Measurements from ENCODE around the gene B4GAT1.

Gene B4GAT1

DNA sequence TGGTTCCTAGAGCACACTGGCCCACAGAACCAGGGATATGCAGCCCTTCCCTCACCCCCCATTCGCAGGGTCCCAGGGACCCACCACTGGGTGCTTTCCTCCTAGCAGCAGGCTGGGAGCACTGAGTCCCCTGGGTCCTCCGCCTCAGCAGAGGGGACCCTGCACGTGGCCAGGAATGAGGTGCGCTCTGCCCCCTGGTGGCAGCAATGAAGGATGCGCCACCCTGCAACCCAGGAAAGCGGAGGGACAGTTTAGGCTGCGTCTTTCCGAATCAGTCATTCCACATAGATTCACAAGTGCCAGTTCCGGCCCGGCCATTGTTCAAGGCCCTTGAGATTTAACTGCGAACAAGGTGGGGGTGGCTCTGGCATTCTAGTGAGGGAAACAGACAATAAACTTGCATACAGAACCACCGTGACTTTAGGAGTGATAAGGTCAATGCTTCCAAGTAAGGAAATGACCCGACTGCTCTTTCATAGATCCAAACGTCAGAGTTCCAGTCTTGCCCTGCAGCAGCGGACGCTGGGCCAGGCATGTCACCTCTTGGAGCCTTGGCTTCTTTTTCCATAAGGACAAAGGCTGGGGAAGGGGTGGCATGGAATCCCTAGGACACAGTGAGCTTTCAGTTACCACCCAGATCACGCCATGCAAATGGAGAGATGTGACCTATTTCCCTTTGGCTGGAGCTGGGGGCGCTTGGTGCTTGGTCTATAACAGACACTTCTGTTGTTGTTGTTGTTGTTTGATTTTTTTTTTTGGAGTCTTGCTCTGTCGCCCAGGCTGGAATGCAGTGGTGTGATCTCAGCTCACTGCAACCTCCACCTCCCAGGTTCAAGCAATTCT lies 18.9 kb downstream of the B4GAT1 start:
- peaks cover 28% of the 10 kb centered on the region for H3K36me3 ChIP-seq (ENCODE audit: insufficient read depth, insufficient read length, low read length)
- H3K4me3 ChIP-seq (ENCODE audit: insufficient read length, low read depth) = no peak overlapping the region
- DNase-seq (ENCODE audit: low read depth, low spot score) = no peak
- TF ChIP-seq ZNF274 (IDR thresholded peaks at IDR 0.05; ENCODE audit: low read depth, low read length) = no peak
- no peak for TF ChIP-seq SUZ12 (IDR thresholded peaks at IDR 0.05; ENCODE audit: extremely low read depth, insufficient read depth, insufficient read length)
- TF ChIP-seq YY1 (IDR thresholded peaks at IDR 0.05; ENCODE audit: insufficient read depth, insufficient read length) = no peak
- peaks cover 37% of the 10 kb centered on the region for H3K4me1 ChIP-seq (ENCODE audit: insufficient read depth, insufficient read length)
- H3K9me3 ChIP-seq (ENCODE audit: insufficient read depth, low read length) = no peaks in the 10 kb centered on the region
- no peaks in the 10 kb centered on the region for H3K27me3 ChIP-seq (ENCODE audit: insufficient read depth, insufficient read length)
- peak overlapping the region; percentile 53 for H3K9ac ChIP-seq (ENCODE audit: insufficient read length, low read depth)

DNA sequence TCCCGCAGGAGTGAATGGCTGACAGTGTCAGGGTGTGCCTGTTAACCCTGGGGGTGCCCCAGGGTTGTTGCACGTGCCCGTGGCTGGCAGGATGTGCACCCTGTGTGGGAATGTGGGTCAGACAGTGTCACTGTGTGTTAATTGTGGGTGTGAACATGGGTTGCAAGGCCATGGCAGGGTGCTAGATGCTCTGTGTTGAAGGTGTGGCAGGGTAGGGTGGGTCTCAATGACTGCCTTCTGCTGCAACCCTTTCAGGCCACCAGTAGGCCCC lies 19.5 kb downstream of the B4GAT1 start:
- H3K4me1 ChIP-seq (ENCODE audit: insufficient read depth, insufficient read length) = peaks cover 37% of the 10 kb centered on the region
- DNase-seq (ENCODE audit: low read depth, low spot score) = no peak
- peaks cover 22% of the 10 kb centered on the region for H3K36me3 ChIP-seq (ENCODE audit: insufficient read depth, insufficient read length, low read length)
- H3K9me3 ChIP-seq (ENCODE audit: insufficient read depth, low read length) = no peaks in the 10 kb centered on the region
- H3K4me3 ChIP-seq (ENCODE audit: insufficient read length, low read depth) = no peak overlapping the region
- TF ChIP-seq ZNF274 (IDR thresholded peaks at IDR 0.05; ENCODE audit: low read depth, low read length) = no peak
- TF ChIP-seq SUZ12 (IDR thresholded peaks at IDR 0.05; ENCODE audit: extremely low read depth, insufficient read depth, insufficient read length) = no peak
- no peak for TF ChIP-seq YY1 (IDR thresholded peaks at IDR 0.05; ENCODE audit: insufficient read depth, insufficient read length)
- H3K9ac ChIP-seq (ENCODE audit: insufficient read length, low read depth) = peak overlapping the region; percentile 53
- no peaks in the 10 kb centered on the region for H3K27me3 ChIP-seq (ENCODE audit: insufficient read depth, insufficient read length)

DNA sequence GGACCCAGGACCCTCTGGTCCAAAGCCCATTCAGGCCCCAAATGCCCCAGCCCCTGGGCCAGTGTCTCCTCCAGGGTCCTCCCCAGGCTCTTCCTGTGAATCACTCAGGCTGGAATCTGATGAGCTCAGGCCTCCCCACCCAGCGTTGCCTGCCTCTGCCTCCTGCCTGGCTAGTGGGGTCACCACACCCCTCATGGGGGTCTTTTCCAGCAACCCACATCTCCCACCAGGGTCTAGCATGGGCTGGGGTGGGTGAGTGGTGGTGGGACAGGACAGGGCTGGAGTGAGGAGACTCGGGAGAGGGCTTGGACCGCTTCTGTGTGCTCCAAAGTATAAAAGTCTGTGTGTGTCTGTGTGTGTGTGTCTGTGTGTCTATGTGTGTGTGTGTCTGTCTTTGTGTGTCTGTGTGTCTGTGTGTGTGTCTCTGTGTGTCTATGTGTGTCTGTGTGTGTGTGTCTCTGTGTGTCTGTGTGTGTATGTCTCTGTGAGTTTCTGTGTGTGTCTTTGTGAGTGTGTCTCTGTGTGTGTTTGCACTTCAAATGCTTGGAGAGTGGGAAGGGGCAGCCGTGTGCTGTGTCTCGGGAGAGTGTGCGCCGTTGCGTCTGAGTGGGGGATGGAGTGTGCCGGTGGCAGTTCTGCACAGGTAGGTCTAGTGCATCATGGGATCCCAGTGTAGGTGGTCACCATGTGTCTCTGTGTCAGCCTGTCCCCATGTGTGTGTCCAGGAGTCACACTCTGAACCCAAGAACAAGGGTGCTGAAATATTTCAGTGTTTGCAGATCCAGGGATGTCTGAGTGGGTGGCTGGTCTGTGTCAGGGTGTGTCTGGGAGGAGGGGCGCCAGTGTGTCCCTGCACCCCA lies 20.0 kb downstream of the B4GAT1 start:
- H3K4me1 ChIP-seq (ENCODE audit: insufficient read depth, insufficient read length) = peaks cover 37% of the 10 kb centered on the region
- H3K9me3 ChIP-seq (ENCODE audit: insufficient read depth, low read length) = no peaks in the 10 kb centered on the region
- H3K27me3 ChIP-seq (ENCODE audit: insufficient read depth, insufficient read length) = no peaks in the 10 kb centered on the region
- no peak for DNase-seq (ENCODE audit: low read depth, low spot score)
- peak overlapping the region; percentile 53 for H3K9ac ChIP-seq (ENCODE audit: insufficient read length, low read depth)
- H3K4me3 ChIP-seq (ENCODE audit: insufficient read length, low read depth) = no peak overlapping the region
- TF ChIP-seq SUZ12 (IDR thresholded peaks at IDR 0.05; ENCODE audit: extremely low read depth, insufficient read depth, insufficient read length) = no peak
- TF ChIP-seq YY1 (IDR thresholded peaks at IDR 0.05; ENCODE audit: insufficient read depth, insufficient read length) = no peak
- peaks cover 17% of the 10 kb centered on the region for H3K36me3 ChIP-seq (ENCODE audit: insufficient read depth, insufficient read length, low read length)

DNA sequence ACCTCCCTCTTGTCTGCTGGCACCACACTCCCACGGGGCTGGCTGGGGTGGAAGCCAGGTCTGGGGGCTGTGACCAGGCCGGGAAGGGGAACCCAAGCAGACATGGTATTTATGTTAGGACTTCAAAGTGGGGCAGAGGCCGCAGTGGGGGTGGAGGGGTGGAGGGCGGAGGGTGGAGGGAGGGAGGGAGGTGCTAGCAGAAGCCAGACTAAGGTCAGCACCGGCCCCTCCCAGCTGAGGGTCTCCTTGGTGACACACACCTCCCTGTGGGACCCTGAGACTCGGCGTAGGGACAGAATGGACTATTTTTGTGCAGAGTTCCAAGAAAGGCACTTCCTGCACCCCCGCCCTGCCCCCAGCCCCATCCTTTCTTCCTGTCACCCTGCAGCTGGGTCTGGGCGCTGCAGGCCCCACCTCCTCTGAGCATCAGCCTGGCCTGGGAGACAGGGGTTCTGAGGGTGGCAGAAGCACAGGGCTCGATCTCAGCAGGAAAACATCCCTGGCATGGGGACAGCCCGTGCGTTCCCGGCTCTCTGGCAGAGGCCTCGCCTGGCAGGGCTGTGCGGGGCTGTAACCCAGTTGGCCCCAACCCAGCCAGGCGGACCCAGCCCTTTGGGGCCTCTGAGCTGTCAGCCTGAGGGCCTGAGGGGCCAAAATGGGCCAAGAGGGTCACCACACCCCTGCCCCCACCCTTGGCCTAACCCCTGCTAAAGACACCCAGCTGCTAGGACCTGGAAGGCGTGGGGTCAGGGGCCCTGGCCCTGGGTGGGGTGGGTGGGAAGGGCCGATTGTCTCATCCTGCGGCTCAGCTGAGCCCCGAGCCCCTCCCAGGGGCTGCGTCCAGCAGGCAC lies 20.9 kb downstream of the B4GAT1 start:
- Histone ChIP-seq H3K4me3 (ENCODE audit: insufficient read length, low read depth) (no peak overlapping the region), H3K36me3 (ENCODE audit: insufficient read depth, insufficient read length, low read length) (peaks cover 7% of the 10 kb centered on the region), H3K9ac (ENCODE audit: insufficient read length, low read depth) (peak overlapping the region; percentile 53), H3K4me1 (ENCODE audit: insufficient read depth, insufficient read length) (peaks cover 37% of the 10 kb centered on the region), H3K27me3 (ENCODE audit: insufficient read depth, insufficient read length) (no peaks in the 10 kb centered on the region), H3K9me3 (ENCODE audit: insufficient read depth, low read length) (no peaks in the 10 kb centered on the region)
- TF ChIP-seq YY1 (IDR thresholded peaks at IDR 0.05; ENCODE audit: insufficient read depth, insufficient read length) = no peak
- DNase-seq (ENCODE audit: low read depth, low spot score) = no peak

DNA sequence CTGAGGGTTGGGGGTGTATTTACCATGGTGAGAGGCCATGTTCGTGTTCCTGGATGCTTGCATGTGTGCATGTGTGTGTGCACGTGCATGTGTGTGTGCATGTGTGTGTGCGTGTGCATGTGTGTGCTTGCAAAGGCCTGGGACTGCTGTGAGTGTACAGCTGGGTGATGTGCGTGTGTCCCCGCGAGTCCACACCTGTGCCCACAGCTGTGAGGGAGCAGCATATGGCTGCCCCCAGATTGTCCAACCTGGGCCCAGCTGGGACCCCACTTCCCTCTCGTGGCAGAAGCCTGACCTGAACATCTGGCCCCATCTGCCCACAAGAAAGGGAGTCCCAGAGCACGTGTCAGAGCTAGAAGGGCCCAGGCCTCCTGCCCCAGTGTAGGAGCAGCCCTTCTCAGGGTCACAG lies 22.2 kb downstream of the B4GAT1 start:
- TF ChIP-seq SUZ12 (IDR thresholded peaks at IDR 0.05; ENCODE audit: extremely low read depth, insufficient read depth, insufficient read length) (no peak), YY1 (IDR thresholded peaks at IDR 0.05; ENCODE audit: insufficient read depth, insufficient read length) (no peak), ZNF274 (IDR thresholded peaks at IDR 0.05; ENCODE audit: low read depth, low read length) (no peak)
- no peak overlapping the region for H3K4me3 ChIP-seq (ENCODE audit: insufficient read length, low read depth)
- peaks cover 37% of the 10 kb centered on the region for H3K4me1 ChIP-seq (ENCODE audit: insufficient read depth, insufficient read length)
- no peaks in the 10 kb centered on the region for H3K9me3 ChIP-seq (ENCODE audit: insufficient read depth, low read length)
- no peaks in the 10 kb centered on the region for H3K36me3 ChIP-seq (ENCODE audit: insufficient read depth, insufficient read length, low read length)
- H3K9ac ChIP-seq (ENCODE audit: insufficient read length, low read depth) = peak overlapping the region; percentile 61
- no peaks in the 10 kb centered on the region for H3K27me3 ChIP-seq (ENCODE audit: insufficient read depth, insufficient read length)
- DNase-seq (ENCODE audit: low read depth, low spot score) = no peak

DNA sequence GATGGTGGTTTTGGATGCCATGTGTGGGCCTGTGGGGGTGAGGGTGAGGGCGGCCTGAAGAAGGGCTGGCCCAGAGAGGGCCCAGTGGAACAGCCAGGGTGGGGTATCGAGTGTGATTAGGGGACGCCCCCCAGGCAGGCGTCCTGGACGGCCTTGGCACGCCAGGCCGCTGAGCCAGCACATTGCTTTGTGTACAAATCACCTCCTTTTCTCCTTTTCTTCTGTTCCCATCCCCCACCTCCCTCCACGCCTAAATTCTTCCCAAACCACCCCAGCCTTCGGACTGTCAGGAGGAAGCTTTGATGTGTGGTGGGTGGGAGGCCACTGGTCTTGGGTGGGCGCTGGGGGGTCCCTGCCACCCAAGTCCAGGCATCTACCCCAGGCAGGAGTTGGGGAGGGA lies 22.8 kb downstream of the B4GAT1 start:
- Histone ChIP-seq H3K9me3 (ENCODE audit: insufficient read depth, low read length) (no peaks in the 10 kb centered on the region), H3K27me3 (ENCODE audit: insufficient read depth, insufficient read length) (no peaks in the 10 kb centered on the region), H3K4me1 (ENCODE audit: insufficient read depth, insufficient read length) (peaks cover 37% of the 10 kb centered on the region), H3K4me3 (ENCODE audit: insufficient read length, low read depth) (no peak overlapping the region), H3K36me3 (ENCODE audit: insufficient read depth, insufficient read length, low read length) (no peaks in the 10 kb centered on the region), H3K9ac (ENCODE audit: insufficient read length, low read depth) (peak overlapping the region; percentile 61)
- TF ChIP-seq SUZ12 (IDR thresholded peaks at IDR 0.05; ENCODE audit: extremely low read depth, insufficient read depth, insufficient read length) (no peak), YY1 (IDR thresholded peaks at IDR 0.05; ENCODE audit: insufficient read depth, insufficient read length) (no peak), ZNF274 (IDR thresholded peaks at IDR 0.05; ENCODE audit: low read depth, low read length) (no peak)
- DNase-seq (ENCODE audit: low read depth, low spot score) = no peak

Measured in NT2/D1 (cell line).